ENCODE results near the gene TMEM212.

The TMEM212 gene

GRCh38 chr3:171817074-171817800 is 25.9 kb upstream of the TMEM212 start:
- DNase-seq (ENCODE audit: low read depth in 1 of 2, low spot score in 1 of 2): no peak
- TF ChIP-seq JUND (IDR thresholded peaks at IDR 0.05; ENCODE audit: low read depth): no peak
- in situ Hi-C loops (cut with HindIII; ENCODE audit: low pct_unique_long_range_greater_than_20kb, low sequenced_read_pairs): no loop called here

GRCh38 chr3:171821044-171821443 is 22.1 kb upstream of the TMEM212 start:
- TF ChIP-seq JUND (IDR thresholded peaks at IDR 0.05; ENCODE audit: low read depth): no peak
- DNase-seq (ENCODE audit: low read depth in 1 of 2, low spot score in 1 of 2): no peak
- in situ Hi-C loops (cut with HindIII; ENCODE audit: low pct_unique_long_range_greater_than_20kb, low sequenced_read_pairs): no loop called here

GRCh38 chr3:171821778-171822358 is 21.3 kb upstream of the TMEM212 start:
- in situ Hi-C loops (cut with HindIII; ENCODE audit: low pct_unique_long_range_greater_than_20kb, low sequenced_read_pairs): no loop called here
- DNase-seq (ENCODE audit: low read depth in 1 of 2, low spot score in 1 of 2): no peak
- no peak for TF ChIP-seq JUND (IDR thresholded peaks at IDR 0.05; ENCODE audit: low read depth)

GRCh38 chr3:171822431-171823106 is 20.6 kb upstream of the TMEM212 start:
- in situ Hi-C loops (cut with HindIII; ENCODE audit: low pct_unique_long_range_greater_than_20kb, low sequenced_read_pairs): no loop called here
- no peak for TF ChIP-seq JUND (IDR thresholded peaks at IDR 0.05; ENCODE audit: low read depth)
- DNase-seq (ENCODE audit: low read depth in 1 of 2, low spot score in 1 of 2): no peak

GRCh38 chr3:171824116-171824515 is 19.0 kb upstream of the TMEM212 start:
- TF ChIP-seq JUND (IDR thresholded peaks at IDR 0.05; ENCODE audit: low read depth): no peak
- DNase-seq (ENCODE audit: low read depth in 1 of 2, low spot score in 1 of 2): no peak
- in situ Hi-C loops (cut with HindIII; ENCODE audit: low pct_unique_long_range_greater_than_20kb, low sequenced_read_pairs): no loop called here

- in situ Hi-C loops (cut with HindIII; ENCODE audit: low pct_unique_long_range_greater_than_20kb, low sequenced_read_pairs): no loop called here
- DNase-seq (ENCODE audit: low read depth in 1 of 2, low spot score in 1 of 2): no peak
- no peak for TF ChIP-seq JUND (IDR thresholded peaks at IDR 0.05; ENCODE audit: low read depth)
These were observed 18.3 kb upstream of the TMEM212 start for GRCh38 chr3:171824824-171825221.

GRCh38 chr3:171825222-171825828 is 17.8 kb upstream of the TMEM212 start:
- no peak for TF ChIP-seq JUND (IDR thresholded peaks at IDR 0.05; ENCODE audit: low read depth)
- in situ Hi-C loops (cut with HindIII; ENCODE audit: low pct_unique_long_range_greater_than_20kb, low sequenced_read_pairs): no loop called here
- DNase-seq (ENCODE audit: low read depth in 1 of 2, low spot score in 1 of 2): peak in 1 of 2 experiments; percentile 54

- in situ Hi-C loops (cut with HindIII; ENCODE audit: low pct_unique_long_range_greater_than_20kb, low sequenced_read_pairs): no loop called here
- no peak for DNase-seq (ENCODE audit: low read depth in 1 of 2, low spot score in 1 of 2)
- TF ChIP-seq JUND (IDR thresholded peaks at IDR 0.05; ENCODE audit: low read depth): no peak
These were observed 15.8 kb upstream of the TMEM212 start for GRCh38 chr3:171827385-171827784.

GRCh38 chr3:171827836-171828458 is 15.2 kb upstream of the TMEM212 start:
- no peak for TF ChIP-seq JUND (IDR thresholded peaks at IDR 0.05; ENCODE audit: low read depth)
- no peak for DNase-seq (ENCODE audit: low read depth in 1 of 2, low spot score in 1 of 2)
- in situ Hi-C loops (cut with HindIII; ENCODE audit: low pct_unique_long_range_greater_than_20kb, low sequenced_read_pairs): no loop called here

- no peak for TF ChIP-seq JUND (IDR thresholded peaks at IDR 0.05; ENCODE audit: low read depth)
- in situ Hi-C loops (cut with HindIII; ENCODE audit: low pct_unique_long_range_greater_than_20kb, low sequenced_read_pairs): no loop called here
- no peak for DNase-seq (ENCODE audit: low read depth in 1 of 2, low spot score in 1 of 2)
These were observed 14.0 kb upstream of the TMEM212 start for GRCh38 chr3:171828902-171829770.

- TF ChIP-seq JUND (IDR thresholded peaks at IDR 0.05; ENCODE audit: low read depth): no peak
- in situ Hi-C loops (cut with HindIII; ENCODE audit: low pct_unique_long_range_greater_than_20kb, low sequenced_read_pairs): no loop called here
- DNase-seq (ENCODE audit: low read depth in 1 of 2, low spot score in 1 of 2): peak; percentile 69 to 91
These were observed 13.2 kb upstream of the TMEM212 start for GRCh38 chr3:171829841-171830517.

Data from T47D (cell line).